GDM1 (cell line): ENCODE measurements around the gene RNF208.

ENCODE experiments used
- DNase-seq: peaks from one replicate; lab custom pipeline; 2025; lab: John Stamatoyannopoulos, UW

RNF208 gene

GRCh38 chr9:137191691-137192447 lies 30.2 kb downstream of the RNF208 start:
- no peak for DNase-seq

- no peak for DNase-seq
Observed at GRCh38 chr9:137191245-137191644, 30.8 kb downstream of the RNF208 start.

GRCh38 chr9:137190315-137190856 lies 31.7 kb downstream of the RNF208 start:
- DNase-seq, result no peak

GRCh38 chr9:137189297-137190295 lies 32.4 kb downstream of the RNF208 start:
- DNase-seq, result no peak

GRCh38 chr9:137188490-137189296 lies 33.3 kb downstream of the RNF208 start, which contains the start of the genes ANAPC2 and SSNA1:
Gene ANAPC2, minus strand, starts transcription at chr9:137188560. Its CDS starts 28 bp downstream, at chr9:137188532.
Gene SSNA1, plus strand, starts transcription at chr9:137188676. Its CDS starts 51 bp downstream, at chr9:137188727.
- DNase-seq, result peak; percentile 92

GRCh38 chr9:137188086-137188489 lies 34.0 kb downstream of the RNF208 start:
- DNase-seq, result no peak

- DNase-seq, result no peak
Observed at GRCh38 chr9:137187386-137187785, 34.7 kb downstream of the RNF208 start.

- no peak for DNase-seq
Observed at GRCh38 chr9:137186385-137186784, 35.7 kb downstream of the RNF208 start.

- no peak for DNase-seq
Observed at GRCh38 chr9:137185921-137186320, 36.1 kb downstream of the RNF208 start.

GRCh38 chr9:137184881-137185660 lies 37.0 kb downstream of the RNF208 start:
- no peak for DNase-seq

GRCh38 chr9:137183980-137184595 lies 38.0 kb downstream of the RNF208 start:
- DNase-seq, result no peak

- DNase-seq, result no peak
Observed at GRCh38 chr9:137182836-137183235, 39.2 kb downstream of the RNF208 start.

- DNase-seq, result no peak
Observed at GRCh38 chr9:137181680-137182079, 40.4 kb downstream of the RNF208 start.

GRCh38 chr9:137180491-137180890 lies 41.5 kb downstream of the RNF208 start:
- DNase-seq, result no peak

- no peak for DNase-seq
Observed at GRCh38 chr9:137179761-137180160, 42.3 kb downstream of the RNF208 start.

- no peak for DNase-seq
Observed at GRCh38 chr9:137178939-137179630, 43.0 kb downstream of the RNF208 start.

GRCh38 chr9:137178201-137178938 lies 43.7 kb downstream of the RNF208 start:
- DNase-seq, result no peak

- no peak for DNase-seq
Observed at GRCh38 chr9:137176302-137177182, 45.5 kb downstream of the RNF208 start.
